GM18508 (cell line): ENCODE measurements around the gene LIFR.

Experiments
- ATAC-seq: cut with Tn5 transposase; IDR thresholded peaks from one replicate; pipeline ENCODE4 v1.9.1; 2021; ENCODE audit warnings: moderate number of reproducible peaks; ENCODE audit not compliant: insufficient read depth, unreplicated experiment

LIFR gene

DNA sequence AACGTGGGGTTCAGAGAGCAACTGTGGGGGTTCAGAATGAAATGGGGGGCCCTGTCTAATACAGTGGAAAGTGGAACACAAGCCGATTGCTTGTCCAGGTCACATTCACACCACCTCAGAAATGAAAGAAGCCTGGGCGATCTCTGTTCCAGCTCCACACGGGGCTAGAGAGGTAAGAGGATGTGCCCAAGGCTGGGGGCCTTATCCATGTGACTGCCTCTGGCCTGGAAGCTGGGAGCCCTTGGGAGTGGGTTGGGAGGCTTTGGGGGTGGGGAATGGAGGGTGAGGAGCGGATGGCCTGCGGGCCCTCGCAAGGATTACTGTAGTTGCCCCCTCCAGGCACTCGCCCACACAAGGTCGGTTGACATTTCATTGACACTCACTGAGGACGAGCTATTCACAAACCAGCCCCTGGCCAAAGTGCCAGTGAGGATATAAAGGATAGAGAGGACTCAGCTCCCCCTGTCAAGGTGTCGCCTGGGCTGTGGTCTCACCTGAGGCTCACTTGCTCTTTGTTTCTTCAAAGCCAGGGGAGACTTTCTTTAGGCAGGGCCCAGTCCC lies 86.7 kb downstream of the LIFR start:
- ATAC-seq, result no peak

DNA sequence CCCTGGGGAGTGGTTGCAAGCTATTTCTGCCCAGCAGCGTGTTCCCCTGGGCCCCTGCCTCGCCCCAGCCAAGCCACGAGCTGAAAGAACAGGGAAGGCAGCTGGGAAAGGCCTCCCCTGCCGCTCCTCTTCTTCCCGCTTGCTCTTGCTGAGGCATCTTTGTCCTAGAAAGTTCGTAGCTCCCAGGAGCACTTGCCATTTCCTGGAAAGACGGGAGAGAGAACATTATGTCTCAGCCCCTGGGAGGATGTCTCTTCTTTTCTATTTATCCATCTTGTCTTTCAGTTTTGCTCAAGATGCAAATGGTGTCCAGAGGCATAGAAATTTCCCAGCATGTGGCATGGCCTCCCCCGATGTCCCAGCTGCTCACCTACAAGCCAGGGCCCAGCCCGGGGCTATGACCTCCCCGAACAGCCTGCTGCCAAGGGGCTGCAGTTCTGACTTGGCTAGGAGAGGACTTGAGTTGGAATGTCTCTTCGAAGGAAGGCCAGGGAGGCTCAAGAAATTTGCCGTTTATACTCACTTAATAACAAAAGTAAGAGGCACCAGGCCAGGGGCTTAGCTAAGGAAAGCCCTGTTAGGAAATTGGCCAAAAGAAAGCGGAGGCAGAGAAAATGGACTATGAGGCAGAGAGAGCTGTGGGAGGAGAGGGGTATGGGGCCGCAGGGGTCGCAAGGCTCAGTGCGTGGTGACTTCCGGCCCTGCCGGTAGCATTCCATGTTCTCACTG lies 87.3 kb downstream of the LIFR start:
- ATAC-seq, result no peak

DNA sequence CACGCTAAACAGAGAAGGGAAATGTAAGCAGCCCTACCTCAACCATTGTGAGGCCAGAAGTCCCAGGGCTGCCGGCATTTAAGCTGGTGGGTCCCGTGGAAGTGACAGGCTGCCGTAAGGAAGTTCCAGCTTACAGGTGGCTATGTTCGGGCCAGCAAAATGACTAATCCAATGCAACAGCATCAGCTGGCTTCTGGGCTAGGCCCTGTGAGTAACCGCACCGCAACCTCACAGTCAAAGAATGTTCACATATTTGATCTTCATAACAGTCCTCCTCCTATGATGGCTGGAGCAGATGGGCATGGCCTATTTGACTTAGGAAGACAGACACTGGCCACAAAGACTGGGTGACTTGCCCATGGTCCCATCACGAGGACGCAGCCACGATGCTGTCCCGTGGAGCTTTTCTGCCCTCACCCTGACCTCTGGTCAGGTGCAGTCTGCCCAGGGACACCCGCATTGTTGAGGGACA lies 88.2 kb downstream of the LIFR start:
- no peak for ATAC-seq

DNA sequence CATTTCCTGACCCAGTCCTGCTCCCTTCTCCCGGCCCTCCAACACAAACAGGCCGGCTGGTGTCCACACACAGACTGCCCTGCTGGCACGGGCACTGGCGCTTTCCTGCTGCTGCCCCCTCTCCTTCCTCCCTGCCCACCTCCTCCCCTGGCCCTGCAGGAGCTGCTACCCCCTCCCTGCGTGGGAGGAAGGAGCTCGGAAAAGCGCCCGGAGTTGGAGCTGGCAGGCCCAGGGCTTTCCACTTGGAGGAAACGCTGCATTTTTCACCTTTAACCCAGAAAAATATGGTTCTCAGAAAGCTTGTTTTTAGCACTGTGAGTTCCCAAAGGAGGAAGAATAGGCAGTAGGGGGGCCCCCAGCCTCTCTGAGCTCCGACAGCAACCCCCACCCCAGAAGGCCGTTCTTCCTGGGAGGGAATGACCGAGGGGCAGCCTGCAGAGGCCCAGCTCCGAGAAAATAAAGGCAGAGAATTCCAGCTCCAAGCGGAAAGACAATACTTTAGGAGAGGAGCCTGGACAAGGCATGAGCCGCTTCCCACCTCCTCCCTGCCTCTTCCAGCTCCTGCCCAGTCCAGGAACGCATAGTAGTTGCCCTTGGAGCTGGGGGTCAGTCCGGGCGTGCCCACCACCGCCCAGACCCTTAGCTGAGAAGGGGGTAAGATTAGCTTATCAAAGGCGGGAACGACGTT lies 88.9 kb downstream of the LIFR start:
- no peak for ATAC-seq

DNA sequence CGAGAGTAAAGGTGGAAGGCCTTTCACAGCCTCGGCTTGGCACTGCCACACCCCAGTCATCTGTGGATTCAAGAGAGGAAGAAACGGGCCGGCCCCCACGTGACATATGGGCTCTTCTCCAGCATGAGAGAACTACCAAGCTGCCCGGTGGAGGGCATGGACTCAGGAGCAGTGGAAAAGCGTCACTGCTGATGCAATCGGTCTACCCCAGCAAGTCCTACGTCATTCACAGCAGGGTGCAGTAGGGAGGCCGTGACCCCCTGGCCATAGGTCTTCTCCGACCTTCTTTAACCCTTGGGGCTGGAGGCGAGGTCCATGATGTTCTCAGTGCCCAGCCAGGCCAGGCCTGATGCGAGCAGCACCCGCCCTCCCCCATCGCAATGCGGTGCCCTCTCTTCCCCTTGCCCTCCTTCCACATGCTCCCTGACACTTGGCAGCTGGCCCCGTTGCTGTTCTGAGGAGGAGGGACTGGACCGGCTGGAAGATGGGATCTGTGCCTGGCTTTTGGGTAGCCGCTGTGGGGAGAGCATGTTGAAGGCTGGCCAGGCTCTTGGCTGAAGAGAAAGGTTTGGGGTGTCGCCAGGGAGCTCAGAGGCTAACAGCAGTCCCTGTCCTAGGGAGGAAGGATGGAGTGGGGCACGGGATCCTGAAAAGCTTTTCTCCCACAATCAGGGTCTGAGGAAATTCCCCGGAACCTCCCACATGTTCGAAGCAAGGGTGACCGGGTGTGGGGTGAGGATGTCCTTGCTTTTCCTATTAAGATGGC lies 89.8 kb downstream of the LIFR start:
- no peak for ATAC-seq

DNA sequence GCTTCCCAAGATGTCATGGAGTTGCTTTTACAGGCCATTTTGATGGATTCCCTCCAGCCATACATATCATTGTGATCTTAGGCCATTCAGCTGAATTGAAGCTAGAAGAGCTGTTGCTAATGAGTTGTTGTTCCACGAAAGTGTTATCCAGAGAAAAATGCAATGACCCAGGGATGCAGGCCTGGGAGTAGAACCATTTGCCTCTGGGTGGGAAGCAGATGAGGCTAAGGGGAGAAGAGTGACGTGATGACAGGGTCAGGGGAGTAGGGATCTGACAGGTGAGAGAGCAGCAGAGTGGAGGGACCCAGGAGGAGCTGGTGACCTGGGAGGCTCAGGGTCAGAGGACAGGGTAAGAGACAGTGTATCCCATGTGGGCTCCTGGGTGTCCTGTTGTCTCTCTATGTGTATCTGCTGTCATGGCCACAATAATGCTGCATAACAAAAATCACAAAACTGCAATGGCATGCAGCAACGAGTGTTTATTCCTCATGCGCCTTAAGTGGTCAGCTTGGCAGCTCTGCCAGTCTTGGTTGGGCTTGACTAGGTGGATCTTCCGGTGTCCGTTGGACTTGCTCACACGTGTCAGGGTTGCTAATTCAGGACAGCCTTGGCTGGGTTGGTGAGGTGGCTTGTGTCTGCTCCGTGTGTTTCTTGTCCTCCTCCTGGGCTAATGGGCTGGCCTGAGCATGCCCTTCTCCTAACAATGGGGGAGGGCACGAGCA lies 90.6 kb downstream of the LIFR start:
- no peak for ATAC-seq

DNA sequence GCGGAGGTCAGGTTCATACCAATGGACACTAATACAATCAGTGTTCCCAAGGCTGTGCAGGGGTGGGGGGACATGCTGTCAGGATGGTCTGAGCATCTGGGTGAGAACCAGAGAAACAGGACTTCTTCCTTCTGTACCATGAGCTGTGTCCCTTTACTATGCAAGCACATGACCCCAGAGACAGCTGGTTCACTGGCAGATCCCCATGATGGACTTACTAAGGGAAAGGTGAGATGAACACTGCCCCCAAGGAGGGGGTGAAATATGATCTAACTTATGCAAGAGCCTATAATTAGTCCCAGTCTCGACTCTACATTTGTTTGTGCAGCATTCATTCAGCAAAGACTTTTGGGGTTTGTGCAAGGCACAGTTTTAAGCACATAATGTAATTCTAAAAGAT lies 91.4 kb downstream of the LIFR start:
- no peak for ATAC-seq

DNA sequence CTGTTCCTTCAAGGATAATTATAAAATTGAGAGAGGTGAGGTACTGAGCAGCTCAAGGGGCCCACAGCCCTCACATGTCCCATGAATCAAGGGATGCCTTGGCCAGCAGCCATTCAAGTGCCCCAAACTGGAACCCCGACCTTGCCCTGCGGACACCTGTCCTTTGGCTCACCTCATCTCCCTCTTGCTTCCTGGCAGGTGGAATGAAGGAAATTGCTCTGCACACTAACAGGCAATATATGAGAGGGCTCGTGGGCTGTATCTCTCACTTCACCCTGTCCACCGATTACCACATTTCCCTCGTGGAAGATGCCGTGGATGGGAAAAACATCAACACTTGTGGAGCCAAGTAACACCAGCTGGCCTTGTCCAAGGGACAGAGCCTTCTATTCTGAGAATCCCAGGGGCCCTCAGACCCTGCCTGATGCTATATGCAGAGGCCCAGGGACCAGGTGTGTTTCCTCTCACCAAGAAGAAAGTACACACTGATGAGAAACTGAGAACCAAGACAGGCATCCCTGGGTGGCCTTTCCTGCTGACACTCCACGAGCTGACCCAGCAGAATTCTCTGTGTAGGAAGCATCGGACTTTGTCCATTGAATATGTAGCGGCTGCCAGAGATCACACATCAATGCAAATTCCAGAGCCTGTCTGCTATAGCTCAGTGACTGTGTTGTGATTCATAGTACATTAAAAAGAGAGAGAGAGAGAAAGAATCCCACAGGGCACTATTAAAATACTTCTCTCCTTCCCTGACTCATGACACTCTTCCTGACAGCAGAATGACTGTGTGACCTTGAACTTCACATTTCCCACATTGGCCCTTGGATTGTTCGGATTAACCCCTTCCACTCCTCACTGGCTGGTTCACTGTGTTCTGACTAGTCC lies 92.6 kb downstream of the LIFR start:
- no peak for ATAC-seq

DNA sequence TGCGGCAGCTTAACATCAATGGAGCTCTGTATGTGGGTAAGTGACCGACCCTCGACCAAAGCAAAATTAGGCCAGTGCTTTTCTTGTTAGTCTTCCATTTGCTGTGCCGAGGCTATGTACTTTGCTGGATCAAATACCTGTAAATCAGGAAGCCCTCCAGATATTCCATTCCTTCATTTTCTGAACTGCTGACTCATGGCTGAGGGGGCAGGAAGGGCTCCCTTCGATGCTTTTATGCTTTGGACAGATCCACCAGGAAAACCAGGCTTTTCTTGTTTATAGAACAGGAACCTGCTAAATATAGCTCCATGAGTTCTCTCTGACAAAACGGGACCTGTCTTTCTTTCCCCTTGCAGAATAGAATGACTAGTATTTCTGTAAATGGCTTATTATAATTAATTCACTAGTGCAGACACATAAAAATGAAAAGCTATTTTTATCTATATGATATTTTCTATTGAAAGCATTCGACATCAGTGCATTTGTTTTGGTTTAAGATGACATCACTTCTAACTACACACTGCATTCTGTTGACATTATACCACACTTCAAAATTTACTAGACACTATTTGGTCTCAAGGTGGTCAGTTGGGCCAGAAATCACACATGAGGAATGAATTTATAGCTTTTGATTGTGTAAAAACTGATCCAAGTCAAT lies 93.3 kb downstream of the LIFR start:
- ATAC-seq, result no peak

DNA sequence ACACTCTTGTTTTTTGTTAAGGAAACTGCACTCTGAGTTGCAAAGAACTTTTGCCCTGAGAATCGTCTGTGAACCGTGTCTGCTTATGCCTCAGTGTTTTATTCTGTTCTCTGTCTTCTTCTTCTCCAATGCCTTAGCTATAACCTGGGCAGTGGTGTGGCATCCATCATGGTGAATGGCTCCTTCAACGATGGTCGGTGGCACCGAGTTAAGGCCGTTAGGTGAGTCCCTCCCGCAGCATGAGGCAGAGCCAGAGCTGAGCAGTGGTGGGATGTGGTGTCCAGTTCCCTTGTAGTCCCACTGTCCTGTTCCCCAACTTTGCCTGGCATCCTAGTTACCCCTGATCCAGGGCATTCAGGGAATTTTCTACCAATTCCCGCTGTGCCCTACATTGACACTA lies 98.3 kb downstream of the LIFR start:
- no peak for ATAC-seq

DNA sequence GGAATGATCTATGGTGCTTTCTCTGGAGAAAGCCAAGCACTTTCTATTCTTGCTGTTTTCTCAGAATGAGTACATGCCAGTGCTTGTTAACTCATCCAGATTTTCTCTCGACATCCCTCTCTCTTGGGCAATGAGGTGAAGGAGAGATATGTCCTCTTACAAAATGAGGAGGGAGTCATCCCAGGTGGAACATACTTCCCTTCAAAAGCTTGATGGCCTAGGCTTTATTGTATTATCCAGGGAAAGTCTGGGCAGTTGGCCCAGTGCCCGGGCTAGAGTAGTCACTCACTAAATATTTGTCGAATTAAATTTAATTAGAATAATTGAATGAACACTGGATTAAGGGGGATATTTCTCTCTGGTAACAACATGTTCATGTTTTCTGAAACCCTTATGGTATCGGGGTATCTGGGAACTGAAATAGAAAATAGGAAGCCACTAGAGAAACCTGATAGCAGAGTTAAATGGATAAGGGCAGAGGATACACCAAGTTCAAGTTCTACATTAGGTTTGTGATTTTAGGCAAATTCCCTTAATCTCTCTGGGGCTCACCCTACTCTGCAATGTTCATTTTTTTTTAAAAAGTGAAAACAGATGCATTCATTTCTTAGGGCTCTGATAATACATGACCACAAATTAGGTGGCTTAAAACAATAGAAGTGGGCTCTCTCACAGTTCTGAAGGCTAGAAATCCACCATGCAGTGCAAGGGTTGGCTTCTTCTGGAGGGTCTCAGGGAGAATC lies 99.6 kb downstream of the LIFR start:
- ATAC-seq, result no peak

DNA sequence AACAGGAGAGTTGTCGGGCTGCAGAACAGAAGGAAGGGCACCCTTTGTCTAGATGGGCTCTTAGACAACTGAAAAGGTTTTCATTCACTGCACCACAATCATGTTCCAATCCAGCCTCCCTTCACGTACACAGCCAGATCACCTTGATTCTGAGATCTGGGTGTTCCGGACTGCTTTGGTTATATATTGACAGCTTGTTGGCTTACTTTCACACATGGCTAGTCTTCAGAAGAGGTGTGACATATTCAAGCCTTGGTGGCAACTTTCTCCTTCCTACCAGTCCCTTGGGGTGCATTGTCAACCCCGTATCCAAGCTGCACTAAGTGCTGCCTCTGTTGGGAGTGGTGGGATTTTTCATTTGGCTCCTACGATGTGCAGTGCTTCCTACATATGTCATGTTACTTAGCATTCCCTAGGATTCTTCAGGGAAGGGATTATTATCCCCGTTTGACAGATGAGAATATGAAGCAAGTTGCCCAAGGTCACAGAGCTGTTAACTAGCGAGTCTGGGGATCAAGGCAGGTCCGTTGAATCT lies 100.6 kb downstream of the LIFR start:
- peak; percentile 45 for ATAC-seq

DNA sequence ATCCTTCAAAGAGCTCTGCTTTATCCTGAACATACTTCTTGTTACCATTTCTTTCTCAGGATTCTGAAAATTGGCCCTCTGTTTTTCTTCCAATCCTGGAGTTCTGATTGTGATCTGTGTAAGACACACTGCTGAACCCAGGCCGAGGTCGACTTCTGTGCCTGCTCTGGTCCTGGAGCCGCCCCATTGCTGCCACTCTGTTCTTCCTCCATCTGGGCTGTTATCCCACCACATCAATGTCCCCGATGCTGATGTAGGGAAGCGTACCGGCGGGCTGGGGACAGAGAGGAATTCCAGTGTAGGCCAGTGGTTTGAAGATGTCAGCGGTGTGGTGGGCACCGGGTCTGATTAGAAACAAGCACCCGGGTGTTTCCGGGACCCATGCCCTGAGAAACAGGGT lies 102.5 kb downstream of the LIFR start:
- no peak for ATAC-seq

DNA sequence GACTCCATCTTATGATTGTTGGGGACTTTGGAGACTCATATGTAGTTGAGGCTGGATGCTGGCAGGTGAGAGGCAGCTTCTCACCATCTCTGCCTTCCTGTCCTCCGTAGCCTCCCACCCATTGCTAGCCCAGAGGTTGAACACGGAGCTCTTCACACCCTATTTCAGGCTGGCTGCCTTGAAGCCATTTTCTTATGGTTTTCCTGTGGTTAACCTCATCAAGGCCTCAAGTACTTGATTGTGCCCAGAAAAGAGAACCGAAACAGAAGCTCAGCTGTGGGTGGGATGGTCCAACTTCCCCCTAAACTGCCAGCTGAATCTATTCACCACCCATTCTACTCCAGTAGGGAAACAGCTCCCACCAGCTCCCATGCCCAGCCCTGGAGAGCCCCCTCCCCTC lies 102.9 kb downstream of the LIFR start:
- ATAC-seq, result peak; percentile 99

DNA sequence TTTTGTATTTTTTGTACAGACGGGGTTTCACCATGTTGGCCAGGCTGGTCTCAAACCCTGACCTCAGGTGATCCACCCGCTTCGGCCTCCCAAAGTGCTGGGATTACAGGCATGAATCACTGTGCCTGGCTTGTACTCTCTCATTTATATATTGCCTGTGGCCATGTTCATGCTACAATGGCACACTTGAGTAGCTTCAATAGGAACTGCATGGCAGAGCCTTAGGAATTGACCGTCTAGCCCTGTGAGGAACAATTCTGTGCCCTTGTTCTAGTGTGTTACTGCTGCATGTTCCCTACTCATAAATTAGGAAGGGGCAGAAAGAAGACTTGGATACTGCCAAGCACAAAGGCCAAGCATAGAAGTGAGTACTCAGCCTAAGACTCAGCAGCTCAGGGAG lies 104.2 kb downstream of the LIFR start:
- ATAC-seq, result no peak

DNA sequence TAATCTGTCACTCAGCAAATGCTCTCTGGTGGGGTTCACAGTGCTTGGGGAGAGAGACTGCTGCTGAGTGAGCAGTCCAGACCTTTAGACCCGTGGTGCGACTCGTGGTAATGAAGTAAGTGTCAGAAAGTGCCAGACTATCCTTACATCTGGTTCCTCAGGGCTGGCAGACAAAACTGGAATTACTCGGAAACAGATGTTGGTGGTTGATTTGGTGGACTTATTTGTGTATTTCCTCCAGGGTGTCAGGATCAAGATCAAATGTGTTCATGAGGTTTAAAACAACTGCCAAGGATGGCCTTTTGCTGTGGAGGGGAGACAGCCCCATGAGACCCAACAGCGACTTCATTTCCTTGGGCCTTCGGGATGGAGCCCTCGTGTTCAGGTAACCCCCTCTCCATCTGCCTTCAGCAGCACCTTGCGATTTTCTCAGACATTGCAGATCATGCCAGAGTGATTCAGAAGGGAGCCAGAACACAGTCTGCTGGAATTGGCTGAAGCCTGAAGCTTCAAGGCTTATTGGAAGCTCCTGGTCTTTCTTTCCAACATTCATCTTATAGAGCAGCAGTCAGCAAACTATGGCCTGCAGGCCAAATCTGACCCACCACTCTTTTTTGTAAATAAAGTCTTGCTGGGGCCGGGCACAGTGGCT lies 105.2 kb downstream of the LIFR start:
- ATAC-seq, result no peak

DNA sequence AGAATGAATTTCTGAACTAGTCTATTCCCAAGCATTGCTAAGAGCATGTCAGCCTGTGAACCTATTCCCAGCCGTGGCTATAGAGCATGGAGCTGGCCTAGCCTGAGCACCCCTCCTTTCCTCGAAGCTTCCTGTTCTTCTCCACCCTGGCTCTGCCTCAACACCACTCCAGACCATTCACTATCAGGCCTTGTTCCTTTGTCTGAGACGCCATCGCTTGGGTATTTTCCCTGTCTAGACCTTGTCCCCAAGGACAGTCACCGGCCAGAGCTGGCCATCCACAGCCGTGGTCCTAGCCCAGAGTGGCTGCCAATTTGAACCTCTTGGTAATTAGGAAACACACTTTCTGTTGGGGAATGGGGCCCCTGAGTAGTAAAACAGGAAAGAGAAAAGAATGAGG lies 105.8 kb downstream of the LIFR start:
- ATAC-seq, result no peak
